Suprapubic skin (tissue), 4 donors: Measurements from ENCODE around the gene TRIML1. TPM values are rescaled to one million over a fixed set of nuclear protein-coding genes. Genes with fewer than 3 reads are reported as not detected.

Source experiments
- DNase-seq, 2 donors: peaks; one replicate each; pipeline ENCODE4 v3.0.0-alpha.2; 2019; ENCODE audit warnings: low spot score in 2 of 2
- H3K27ac ChIP-seq: fragments of 200-600 bp; sonication (generic); one replicate; pipeline ENCODE4 v1.5.1; 2019
- H3K27me3 ChIP-seq: fragments of 200-600 bp; sonication (generic); one replicate; pipeline ENCODE4 v1.5.1; 2019
- H3K36me3 ChIP-seq: fragments of 200-600 bp; sonication (generic); one replicate; pipeline ENCODE4 v1.5.1; 2019
- H3K4me1 ChIP-seq: fragments of 200-600 bp; sonication (generic); one replicate; pipeline ENCODE4 v1.5.1; 2019
- H3K4me3 ChIP-seq: fragments of 200-600 bp; sonication (generic); one replicate; pipeline ENCODE4 v1.5.1; 2019; ENCODE audit warnings: mild to moderate bottlenecking
- H3K9me3 ChIP-seq: fragments of 200-600 bp; sonication (generic); one replicate; pipeline ENCODE4 v1.5.1; 2019
- EP300 ChIP-seq: sonication (generic); formaldehyde crosslinking; IDR thresholded peaks from one replicate; pipeline ENCODE4 v1.6.1; 2017; ENCODE audit warnings: antibody characterized with exemption
- POLR2A ChIP-seq, 2 donors: fragments of 450-650 bp; IDR thresholded peaks; one replicate each; pipeline ENCODE4 v1.6.1; 2017; ENCODE audit warnings: antibody characterized with exemption in 2 of 2, mild to moderate bottlenecking in 2 of 2, moderate library complexity in 2 of 2
- POLR2AphosphoS5 ChIP-seq, 3 donors: sonication (generic); formaldehyde crosslinking; IDR thresholded peaks; one replicate each; pipeline ENCODE4 v1.6.1; 2017; ENCODE audit warnings: antibody characterized with exemption in 3 of 3
- WGBS: methylation state at CpG from one replicate; pipeline ENCODE4 v1.1.5; 2018; 5-methylcytosine and 5-hydroxymethylcytosine counted together
- total RNA-seq, 4 donors: library from RNA; depleted of rRNA; stranded (reverse); fragments of >200 nt; gene quantifications; one replicate each; pipeline ENCODE4 v1.1.0, GENCODE V29; 2016
- TF ChIP-seq, protein P1 (sequence below), 2 donors: fragments of 200-600 bp in 1 of 2; fragments of 450-650 bp in 1 of 2; sonication (generic) in 1 of 2; IDR thresholded peaks; one replicate each; pipeline ENCODE4 v1.5.1; 2016 to 2019; ENCODE audit warnings: antibody characterized with exemption in 2 of 2, mild to moderate bottlenecking in 1 of 2, moderate library complexity in 1 of 2

Gene TRIML1
- total RNA-seq, 4 donors from 2014 or later, result not detected

DNA sequence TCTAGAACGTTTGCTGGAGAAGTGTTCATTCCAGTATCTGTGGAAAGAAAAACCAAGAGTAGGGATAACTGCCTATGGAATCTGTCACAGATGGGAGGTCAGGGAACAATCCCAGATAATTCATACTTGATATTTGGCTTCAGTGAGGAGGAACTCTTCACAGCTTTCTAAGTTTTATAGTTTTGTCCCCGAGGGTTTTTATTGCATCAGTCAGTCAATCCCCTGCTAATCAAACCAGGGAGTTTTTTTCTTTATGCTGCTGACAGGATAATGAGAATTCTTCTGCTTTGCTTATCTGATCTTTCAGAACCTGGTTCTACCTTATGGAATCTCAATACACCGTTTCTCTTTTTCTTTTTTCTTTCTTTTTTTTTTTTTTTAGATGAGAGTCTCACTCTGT lies 29.2 kb upstream of the TRIML1 start:
- DNase-seq, result no peak
- H3K27me3 ChIP-seq, result no peaks in the 10 kb centered on the region
- H3K27ac ChIP-seq, result no peak overlapping the region
- no peaks in the 10 kb centered on the region for H3K4me1 ChIP-seq
- H3K4me3 ChIP-seq, result no peak overlapping the region
- H3K36me3 ChIP-seq, result no peaks in the 10 kb centered on the region
- WGBS, result 14% methylated on average over 3 of the region's 3 CpGs
- no peaks in the 10 kb centered on the region for H3K9me3 ChIP-seq
- TF ChIP-seq, protein P1, sequence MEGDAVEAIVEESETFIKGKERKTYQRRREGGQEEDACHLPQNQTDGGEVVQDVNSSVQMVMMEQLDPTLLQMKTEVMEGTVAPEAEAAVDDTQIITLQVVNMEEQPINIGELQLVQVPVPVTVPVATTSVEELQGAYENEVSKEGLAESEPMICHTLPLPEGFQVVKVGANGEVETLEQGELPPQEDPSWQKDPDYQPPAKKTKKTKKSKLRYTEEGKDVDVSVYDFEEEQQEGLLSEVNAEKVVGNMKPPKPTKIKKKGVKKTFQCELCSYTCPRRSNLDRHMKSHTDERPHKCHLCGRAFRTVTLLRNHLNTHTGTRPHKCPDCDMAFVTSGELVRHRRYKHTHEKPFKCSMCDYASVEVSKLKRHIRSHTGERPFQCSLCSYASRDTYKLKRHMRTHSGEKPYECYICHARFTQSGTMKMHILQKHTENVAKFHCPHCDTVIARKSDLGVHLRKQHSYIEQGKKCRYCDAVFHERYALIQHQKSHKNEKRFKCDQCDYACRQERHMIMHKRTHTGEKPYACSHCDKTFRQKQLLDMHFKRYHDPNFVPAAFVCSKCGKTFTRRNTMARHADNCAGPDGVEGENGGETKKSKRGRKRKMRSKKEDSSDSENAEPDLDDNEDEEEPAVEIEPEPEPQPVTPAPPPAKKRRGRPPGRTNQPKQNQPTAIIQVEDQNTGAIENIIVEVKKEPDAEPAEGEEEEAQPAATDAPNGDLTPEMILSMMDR (IDR thresholded peaks at IDR 0.05), result no peak
- TF ChIP-seq POLR2AphosphoS5 (IDR thresholded peaks at IDR 0.05), result no peak
- no peak for TF ChIP-seq POLR2A (IDR thresholded peaks at IDR 0.05)
- TF ChIP-seq EP300, result no peak

DNA sequence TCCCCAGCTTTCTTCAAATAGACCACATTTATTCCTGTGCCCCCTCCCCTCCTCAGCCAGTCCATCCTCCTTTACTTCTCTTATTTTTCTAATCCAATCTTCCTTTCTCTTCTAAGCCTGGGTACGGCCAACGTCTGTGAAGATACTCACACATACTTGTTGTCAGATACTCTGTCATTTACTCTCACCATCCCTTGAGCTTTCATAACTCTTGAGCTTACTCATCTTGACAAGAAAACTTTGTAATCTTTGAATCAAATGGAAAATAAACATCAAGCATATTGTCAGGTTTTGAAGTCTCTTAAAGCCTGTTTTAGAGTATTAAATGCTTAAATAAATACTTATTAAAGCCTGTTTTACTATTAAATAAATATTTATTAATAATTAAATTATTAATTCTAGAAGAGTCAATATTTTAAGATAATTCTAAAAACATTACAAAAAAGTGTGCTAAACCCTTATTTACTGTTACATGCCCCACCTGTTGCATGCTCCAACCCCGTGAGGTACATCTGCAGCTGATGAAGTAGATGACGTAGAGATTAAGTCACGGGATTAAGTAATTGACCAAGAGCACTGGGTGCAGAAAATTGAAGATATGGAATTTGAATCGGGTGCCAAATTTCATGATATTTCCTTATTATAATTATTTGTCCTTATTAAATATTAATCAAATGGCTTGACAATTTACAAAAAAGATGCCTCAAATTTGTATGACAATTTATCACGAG lies 28.3 kb upstream of the TRIML1 start:
- no peaks in the 10 kb centered on the region for H3K9me3 ChIP-seq
- H3K4me3 ChIP-seq, result no peak overlapping the region
- no peaks in the 10 kb centered on the region for H3K36me3 ChIP-seq
- WGBS, result 67% methylated on average over 7 of the region's 7 CpGs
- DNase-seq, result no peak
- H3K27ac ChIP-seq, result no peak overlapping the region
- no peaks in the 10 kb centered on the region for H3K4me1 ChIP-seq
- no peaks in the 10 kb centered on the region for H3K27me3 ChIP-seq
- no peak for TF ChIP-seq POLR2A (IDR thresholded peaks at IDR 0.05)
- no peak for TF ChIP-seq EP300
- no peak for TF ChIP-seq POLR2AphosphoS5 (IDR thresholded peaks at IDR 0.05)
- TF ChIP-seq, protein P1 (IDR thresholded peaks at IDR 0.05), result no peak

DNA sequence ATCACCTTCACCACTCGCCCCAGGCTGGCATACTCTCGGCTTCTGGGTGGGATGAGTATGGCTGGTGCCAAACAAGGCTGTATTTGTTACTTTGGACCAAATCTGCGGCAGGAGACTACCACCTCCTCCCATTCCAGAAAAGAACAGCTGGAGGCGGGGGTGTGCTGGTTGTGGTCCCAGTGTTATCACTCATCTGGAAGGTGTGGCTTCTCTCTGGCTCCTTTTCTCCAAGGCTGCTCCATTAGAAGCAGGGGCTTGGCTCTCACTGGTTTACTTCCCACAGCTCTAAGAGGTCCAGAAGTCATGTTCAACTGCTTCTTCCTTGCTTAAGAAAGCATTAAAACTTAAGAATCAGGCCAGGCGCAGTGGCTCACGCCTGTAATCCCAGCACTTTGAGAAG lies 27.3 kb upstream of the TRIML1 start:
- TF ChIP-seq, protein P1 (IDR thresholded peaks at IDR 0.05), result no peak
- TF ChIP-seq POLR2AphosphoS5 (IDR thresholded peaks at IDR 0.05) (no peak), EP300 (no peak), POLR2A (IDR thresholded peaks at IDR 0.05) (no peak)
- Histone ChIP-seq H3K9me3 (no peaks in the 10 kb centered on the region), H3K27ac (no peak overlapping the region), H3K4me3 (no peak overlapping the region), H3K4me1 (no peaks in the 10 kb centered on the region), H3K27me3 (no peaks in the 10 kb centered on the region), H3K36me3 (no peaks in the 10 kb centered on the region)
- 74% methylated on average over 5 of the region's 6 CpGs for WGBS
- DNase-seq, result no peak

DNA sequence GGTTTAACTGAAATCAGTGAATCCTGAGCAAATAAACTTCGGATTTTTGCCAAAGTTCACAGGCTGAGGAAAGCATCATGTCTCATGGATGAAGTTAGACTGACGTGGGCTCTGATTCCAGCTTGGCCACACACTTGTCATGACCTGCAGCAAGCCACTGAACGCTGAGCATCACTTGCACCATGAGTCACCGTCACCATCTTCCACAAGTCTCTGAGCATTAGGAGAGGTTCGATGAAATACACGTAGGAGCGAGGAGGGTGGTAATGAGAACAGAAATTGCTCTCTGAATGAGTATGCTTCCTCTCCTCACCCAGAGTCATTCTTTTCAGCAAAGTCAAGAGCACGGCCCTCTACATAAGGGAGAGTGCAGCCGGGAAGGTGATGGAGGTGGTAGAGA lies 26.1 kb upstream of the TRIML1 start:
- TF ChIP-seq EP300 (no peak), POLR2A (IDR thresholded peaks at IDR 0.05) (no peak), POLR2AphosphoS5 (IDR thresholded peaks at IDR 0.05) (no peak)
- TF ChIP-seq, protein P1 (IDR thresholded peaks at IDR 0.05), result no peak
- no peaks in the 10 kb centered on the region for H3K36me3 ChIP-seq
- no peak overlapping the region for H3K4me3 ChIP-seq
- no peaks in the 10 kb centered on the region for H3K9me3 ChIP-seq
- 84% methylated on average over 9 of the region's 9 CpGs for WGBS
- H3K27me3 ChIP-seq, result no peaks in the 10 kb centered on the region
- DNase-seq, result no peak
- H3K27ac ChIP-seq, result no peak overlapping the region
- no peaks in the 10 kb centered on the region for H3K4me1 ChIP-seq

DNA sequence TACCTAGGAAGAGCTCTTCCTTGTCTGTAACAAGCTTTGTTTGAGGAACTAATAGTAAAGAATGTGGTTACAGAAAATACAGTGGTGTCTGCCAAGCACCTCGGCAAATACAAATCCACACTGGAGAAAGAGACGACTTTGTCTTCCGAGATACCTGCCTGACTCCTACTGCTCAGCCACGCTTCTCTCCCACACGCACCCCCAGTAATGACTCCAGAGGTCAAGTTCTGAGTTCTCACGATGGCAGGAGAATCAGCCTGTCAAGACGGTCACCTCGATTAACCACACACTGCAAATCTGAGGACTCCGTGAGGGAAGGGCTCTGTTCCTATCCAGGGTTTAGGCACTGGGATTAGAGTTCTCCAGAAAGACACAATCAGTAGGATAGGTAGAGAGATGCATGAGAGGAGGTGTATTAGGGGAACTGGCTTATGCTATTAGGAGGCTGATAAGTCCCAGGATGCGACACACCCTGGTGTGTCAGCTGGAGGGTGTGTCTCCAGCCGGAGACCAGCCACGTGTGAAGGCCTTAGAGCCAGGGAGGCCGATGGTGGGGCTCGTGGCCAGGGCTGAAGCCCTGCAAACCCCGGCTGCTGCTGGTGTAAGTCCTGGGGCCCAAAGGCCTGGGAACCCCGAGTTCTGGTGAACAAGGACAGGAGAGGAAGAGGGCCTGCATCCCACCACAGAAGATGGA lies 21.5 kb upstream of the TRIML1 start:
- no peak for DNase-seq
- WGBS, result 71% methylated on average over 16 of the region's 16 CpGs
- no peak overlapping the region for H3K4me3 ChIP-seq
- no peaks in the 10 kb centered on the region for H3K4me1 ChIP-seq
- H3K9me3 ChIP-seq, result no peaks in the 10 kb centered on the region
- H3K36me3 ChIP-seq, result no peaks in the 10 kb centered on the region
- no peak overlapping the region for H3K27ac ChIP-seq
- no peaks in the 10 kb centered on the region for H3K27me3 ChIP-seq
- TF ChIP-seq EP300 (no peak), POLR2A (IDR thresholded peaks at IDR 0.05) (no peak), POLR2AphosphoS5 (IDR thresholded peaks at IDR 0.05) (no peak)
- TF ChIP-seq, protein P1 (IDR thresholded peaks at IDR 0.05), result no peak
